ENCODE measurements around the gene HTR3A.

HTR3A gene

GRCh38 chr11:114036147-114036811 is 61.4 kb downstream of the HTR3A start:
- TF ChIP-seq CTCF (conservative IDR thresholded peaks at IDR 0.05; ENCODE audit: low read depth, low read length): peak; percentile 56
- DNase-seq (ENCODE audit: low read depth): peak; percentile 74
- H3K4me3 ChIP-seq (ENCODE audit: low read depth, low read length): peak overlapping the region; percentile 51

- TF ChIP-seq CTCF (conservative IDR thresholded peaks at IDR 0.05; ENCODE audit: low read depth, low read length): no peak
- peak; percentile 15 for DNase-seq (ENCODE audit: low read depth)
- no peak overlapping the region for H3K4me3 ChIP-seq (ENCODE audit: low read depth, low read length)
Measured at GRCh38 chr11:114036958-114037357, 62.0 kb downstream of the HTR3A start.

GRCh38 chr11:114039551-114039950 is 64.6 kb downstream of the HTR3A start:
- TF ChIP-seq CTCF (conservative IDR thresholded peaks at IDR 0.05; ENCODE audit: low read depth, low read length): no peak
- DNase-seq (ENCODE audit: low read depth): peak; percentile 32
- H3K4me3 ChIP-seq (ENCODE audit: low read depth, low read length): no peak overlapping the region
